SK-N-SH (cell line): ENCODE results near the gene BRD7. TPM values are rescaled to one million over a fixed set of nuclear protein-coding genes. Genes with fewer than 3 reads are reported as not detected.

Source experiments
- CTCF ChIA-PET: fragments of 300-600, 350-600 bp; formaldehyde crosslinking; extraction: SDS; loops from one replicate; lab custom pipeline; 2021; lab: Yijun Ruan, JAX
- POLR2A ChIA-PET: fragments of 350-600 bp; sonication (Branson Sonifier 250); formaldehyde crosslinking; extraction: SDS; loops from one replicate; lab custom pipeline; 2020; ENCODE audit warnings: antibody characterized with exemption, inconsistent platforms; lab: Yijun Ruan, JAX
- DNase-seq: peaks from one replicate; pipeline ENCODE4 v3.0.0; 2012
- H2AFZ ChIP-seq: fragments of 200-600 bp; sonication (generic); 2 replicates; pipeline ENCODE4 v1.8.1; 2016; ENCODE audit warnings: antibody characterized with exemption, mild to moderate bottlenecking, low read depth
- H3F3A ChIP-seq: fragments of 200-600 bp; sonication (generic); replicated peaks from 2 replicates; pipeline ENCODE3; 2016; ENCODE audit warnings: antibody characterized with exemption, mild to moderate bottlenecking; ENCODE audit not compliant: insufficient read depth
- H3K27ac ChIP-seq, 2 experiments: fragments of 200-500 bp in 1 of 2; fragments of 200-600 bp in 1 of 2; sonication (Bioruptor generic) in 1 of 2; sonication (generic), shearing (Covaris generic) in 1 of 2; 2 replicates each; pipeline versions ENCODE4 v1.5.1 to v1.6.1; 2014 to 2016; ENCODE audit warnings: low read depth in 2 of 2, inconsistent platforms in 1 of 2, low read length in 1 of 2, mild to moderate bottlenecking in 1 of 2, mixed read lengths in 1 of 2
- H3K27me3 ChIP-seq: fragments of 200-600 bp; sonication (generic), shearing (Covaris generic); 2 replicates; pipeline ENCODE4 v1.6.1; 2016; ENCODE audit warnings: mixed run types; ENCODE audit not compliant: insufficient read depth
- H3K36me3 ChIP-seq, 2 experiments: fragments of 200-500 bp in 1 of 2; fragments of 200-600 bp in 1 of 2; sonication (Bioruptor generic) in 1 of 2; sonication (generic) in 1 of 2; replicated peaks in 1 of 2; 2 replicates each; pipeline versions ENCODE3 to v1.5.1; 2014 to 2016; ENCODE audit warnings: low read length in 1 of 2, mild to moderate bottlenecking in 1 of 2; ENCODE audit not compliant: insufficient read depth in 2 of 2, control insufficient read depth in 1 of 2
- H3K4me1 ChIP-seq, 2 experiments: fragments of 200-500 bp in 1 of 2; fragments of 200-600 bp in 1 of 2; sonication (Bioruptor generic) in 1 of 2; sonication (generic), shearing (Covaris generic) in 1 of 2; 2 replicates each; pipeline versions ENCODE4 v1.5.1 to v1.6.1; 2014 to 2016; ENCODE audit warnings: low read depth in 1 of 2, low read length in 1 of 2, mixed run types in 1 of 2; ENCODE audit not compliant: insufficient read depth in 2 of 2, control insufficient read depth in 1 of 2
- H3K4me2 ChIP-seq: fragments of 200-600 bp; sonication (generic), shearing (Covaris generic); 2 replicates; pipeline ENCODE4 v1.6.1; 2017; ENCODE audit warnings: mixed run types
- H3K4me3 ChIP-seq, 2 experiments: fragments of 200-500 bp in 1 of 2; fragments of 200-600 bp in 1 of 2; sonication (Bioruptor generic) in 1 of 2; sonication (generic), shearing (Covaris generic) in 1 of 2; 2 replicates each; pipeline versions ENCODE4 v1.5.1 to v1.8.1; 2014 to 2016; ENCODE audit warnings: low read depth in 2 of 2, inconsistent platforms in 1 of 2, low read length in 1 of 2, mild to moderate bottlenecking in 1 of 2, mixed read lengths in 1 of 2, moderate library complexity in 1 of 2
- H3K79me2 ChIP-seq: fragments of 200-600 bp; sonication (generic); 2 replicates; pipeline ENCODE4 v1.8.1; 2017; ENCODE audit warnings: mild to moderate bottlenecking; ENCODE audit not compliant: insufficient read depth
- H3K9ac ChIP-seq: fragments of 200-600 bp; sonication (generic); 2 replicates; pipeline ENCODE4 v1.6.1; 2017; ENCODE audit warnings: mixed run types
- H3K9me2 ChIP-seq: fragments of 200-600 bp; sonication (generic); 2 replicates; pipeline ENCODE4 v1.6.1; 2017; ENCODE audit warnings: mixed run types
- H3K9me3 ChIP-seq: fragments of 200-600 bp; sonication (generic); 2 replicates; pipeline ENCODE4 v1.6.1; 2017; ENCODE audit warnings: mixed run types, mild to moderate bottlenecking, moderate library complexity
- H4K20me1 ChIP-seq: fragments of 200-600 bp; sonication (generic); 2 replicates; pipeline ENCODE4 v1.6.1; 2017; ENCODE audit warnings: mild to moderate bottlenecking, mixed run types; ENCODE audit not compliant: insufficient read depth
- EZH2phosphoT487 ChIP-seq: fragments of 200-600 bp; sonication (generic); IDR thresholded peaks from 2 replicates; pipeline ENCODE4 v1.6.1; 2017; ENCODE audit warnings: low read depth, mixed run types, mild to moderate bottlenecking, antibody characterized with exemption, moderate library complexity, borderline replicate concordance
- GATA2 ChIP-seq: sonication (generic); formaldehyde crosslinking; IDR thresholded peaks from 2 replicates; pipeline ENCODE4 v1.5.0; 2020; ENCODE audit warnings: mild to moderate bottlenecking, missing genetic modification reagents
- IRF3 ChIP-seq: fragments of 150-350 bp; IDR thresholded peaks from 2 replicates; pipeline ENCODE4 v1.6.1; 2016; ENCODE audit warnings: mild to moderate bottlenecking, low read depth, low read length
- JUND ChIP-seq: IDR thresholded peaks from 2 replicates; pipeline ENCODE4 v1.4.0; 2012
- MAX ChIP-seq: IDR thresholded peaks from 2 replicates; pipeline ENCODE4 v1.4.0; 2012; ENCODE audit warnings: low read depth
- NFIC ChIP-seq: IDR thresholded peaks from 2 replicates; pipeline ENCODE4 v1.4.0; 2012; ENCODE audit warnings: borderline replicate concordance
- NRF1 ChIP-seq: IDR thresholded peaks from 2 replicates; pipeline ENCODE4 v1.6.1; 2012; ENCODE audit warnings: low read depth, mild to moderate bottlenecking, low read length
- RAD21 ChIP-seq: IDR thresholded peaks from 2 replicates; pipeline ENCODE4 v1.6.1; 2012; ENCODE audit warnings: mild to moderate bottlenecking, low read length
- RCOR1 ChIP-seq: fragments of 150-350 bp; IDR thresholded peaks from 2 replicates; pipeline ENCODE4 v1.6.1; 2017; ENCODE audit warnings: antibody characterized with exemption, low read length
- REST ChIP-seq: IDR thresholded peaks from 2 replicates; pipeline ENCODE4 v1.6.1; 2012; ENCODE audit warnings: mild to moderate bottlenecking, low read depth, low read length, moderate library complexity
- RXRA ChIP-seq: IDR thresholded peaks from 2 replicates; pipeline ENCODE4 v1.4.0; 2012; ENCODE audit warnings: low read depth, mild to moderate bottlenecking, borderline replicate concordance
- SIN3A ChIP-seq: IDR thresholded peaks from 2 replicates; pipeline ENCODE4 v1.6.1; 2012; ENCODE audit warnings: low read depth, mild to moderate bottlenecking, low read length, moderate library complexity, borderline replicate concordance
- TAF1 ChIP-seq: IDR thresholded peaks from 2 replicates; pipeline ENCODE4 v1.6.1; 2012; ENCODE audit warnings: low read depth, mild to moderate bottlenecking, low read length, moderate library complexity, borderline replicate concordance
- TCF12 ChIP-seq: IDR thresholded peaks from 2 replicates; pipeline ENCODE4 v1.4.0; 2012
- USF2 ChIP-seq: fragments of 150-350 bp; IDR thresholded peaks from 2 replicates; pipeline ENCODE4 v1.6.1; 2017; ENCODE audit warnings: antibody characterized with exemption, low read length, low read depth, borderline replicate concordance
- ZBTB33 ChIP-seq: IDR thresholded peaks from 2 replicates; pipeline ENCODE4 v1.4.0; 2012; ENCODE audit warnings: low read depth, borderline replicate concordance
- WGBS: methylation state at CpG from one replicate; pipeline ENCODE4 v1.1.6; 2017; ENCODE audit warnings: low lambda C conversion rate; 5-methylcytosine and 5-hydroxymethylcytosine counted together
- polyA plus RNA-seq, 3 experiments: library from polyadenylated mRNA; depleted of rRNA; stranded (reverse); fragments of >200 nt; gene quantifications; 2 replicates each; pipeline ENCODE4 v1.2.3, GENCODE V29; 2012

Gene BRD7
- polyA plus RNA-seq, 1 of the 3 experiments (the other 2 are of a cell fraction): 32.9 TPM

GRCh38 chr16:50304467-50305440 is 64.0 kb downstream of the BRD7 start:
- H3K4me3 ChIP-seq: no peak overlapping the region
- 90% methylated on average over 10 of the region's 25 CpGs for WGBS
- H3K27me3 ChIP-seq: no peaks in the 10 kb centered on the region
- ChIA-PET POLR2A (no interaction called here), CTCF (interaction anchor here (1.0 kb wide), 1 partner anchor 12 kb away, joined by 4 read pairs; no protein-coding TSS in a partner anchor)
- H3K9me2 ChIP-seq: no peaks in the 10 kb centered on the region
- peaks cover 0 to 13% of the 10 kb centered on the region in 2 experiments; a peak in 1 of 4 replicates for H3K4me1 ChIP-seq
- H3F3A ChIP-seq: no peaks in the 10 kb centered on the region
- H4K20me1 ChIP-seq: no peaks in the 10 kb centered on the region
- H3K79me2 ChIP-seq: no peaks in the 10 kb centered on the region
- no peak overlapping the region for H3K9ac ChIP-seq
- no peak overlapping the region for H3K4me2 ChIP-seq
- no peak overlapping the region for H2AFZ ChIP-seq
- no peaks in the 10 kb centered on the region for H3K9me3 ChIP-seq
- TF ChIP-seq NRF1 (no peak), EZH2phosphoT487 (no peak), IRF3 (no peak), RAD21 (no peak), RXRA (no peak), SIN3A (no peak), MAX (no peak), REST (no peak), RCOR1 (no peak), USF2 (no peak), GATA2 (no peak), ZBTB33 (no peak), JUND (no peak), TAF1 (no peak), TCF12 (no peak), NFIC (no peak)
- TF ChIP-seq, all 33 proteins: peak for 0
- DNase-seq: peak; percentile 23
- Histone ChIP-seq H3K27ac (no peak overlapping the region), H3K36me3 (no peaks in the 10 kb centered on the region)
